Endothelial cell of umbilical vein (primary cell): ENCODE results near the gene TCEA2. TPM values are rescaled to one million over a fixed set of nuclear protein-coding genes. Genes with fewer than 3 reads are reported as not detected.

Experiments
- BruUV-seq: library from RNA; stranded (reverse); fragments of 400-500 nt; replicated peaks from 2 replicates; lab custom pipeline; 2021; lab: Mats Ljungman, UMichigan
- CTCF ChIA-PET: fragments of 300-600, 350-600 bp; sonication (Branson Sonifier 250); formaldehyde crosslinking; loops from one replicate; lab custom pipeline; 2021; ENCODE audit warnings: antibody characterized with exemption, inconsistent platforms; lab: Charles Lee
- POLR2A ChIA-PET: fragments of 300-600, 350-600 bp; sonication (Branson Sonifier 250); formaldehyde crosslinking; loops from one replicate; lab custom pipeline; 2021; ENCODE audit warnings: antibody characterized with exemption, inconsistent platforms; lab: Charles Lee
- DNase-seq: peaks from one replicate; pipeline ENCODE4 v3.0.0-alpha.2; 2011; ENCODE audit warnings: low read depth, low spot score
- FAIRE-seq: peaks from 2 replicates; lab custom pipeline; 2011; peaks lifted over from hg19 to GRCh38; lab: Jason Lieb, UNC
- H2AFZ ChIP-seq: 2 replicates; pipeline ENCODE4 v1.6.0; 2012; ENCODE audit warnings: low read depth, low read length, control low read depth, inconsistent platforms
- H3K27ac ChIP-seq: 2 replicates; pipeline ENCODE4 v1.5.1; 2011; ENCODE audit warnings: low read depth, mild to moderate bottlenecking, control low read depth, low read length, moderate library complexity; ENCODE audit not compliant: insufficient read depth
- H3K27me3 ChIP-seq, 2 experiments: 2 replicates each; pipeline versions ENCODE4 v1.6.0 to v1.6.1; 2011; ENCODE audit warnings: low read length in 2 of 2, mixed read lengths in 1 of 2; ENCODE audit not compliant: control insufficient read depth in 2 of 2, insufficient read depth in 2 of 2
- H3K36me3 ChIP-seq, 2 experiments: 2 replicates in 1 of 2; 3 replicates in 1 of 2; pipeline ENCODE4 v1.5.1; 2011; ENCODE audit warnings: low read length in 2 of 2, mild to moderate bottlenecking in 1 of 2, moderate library complexity in 1 of 2; ENCODE audit not compliant: control insufficient read depth in 2 of 2, insufficient read depth in 2 of 2; ENCODE audit errors: extremely low read depth in 1 of 2
- H3K4me1 ChIP-seq: 3 replicates; pipeline ENCODE4 v1.5.1; 2011; ENCODE audit warnings: mild to moderate bottlenecking, low read length; ENCODE audit not compliant: control insufficient read depth, insufficient read depth; ENCODE audit errors: extremely low read depth
- H3K4me2 ChIP-seq: 2 replicates; pipeline ENCODE4 v1.6.1; 2011; ENCODE audit warnings: low read length, control low read depth, mixed read lengths; ENCODE audit not compliant: insufficient read depth
- H3K4me3 ChIP-seq, 3 experiments: fragments of 200-600 bp in 1 of 3; sonication (generic), shearing (Covaris generic) in 1 of 3; replicated peaks in 1 of 3; 2 replicates each; pipeline ENCODE4 v1.5.1; 2011 to 2016; ENCODE audit warnings: control low read depth in 3 of 3, low read length in 3 of 3, mild to moderate bottlenecking in 2 of 3, inconsistent platforms in 1 of 3, low read depth in 1 of 3, moderate library complexity in 1 of 3; ENCODE audit not compliant: insufficient read depth in 1 of 3
- H3K79me2 ChIP-seq: 2 replicates; pipeline ENCODE4 v1.6.0; 2012; ENCODE audit warnings: low read length, inconsistent platforms; ENCODE audit not compliant: control insufficient read depth, insufficient read depth
- H3K9ac ChIP-seq: replicated peaks from 2 replicates; pipeline ENCODE3; 2011; ENCODE audit warnings: low read length, control low read depth; ENCODE audit not compliant: insufficient read depth; ENCODE audit errors: extremely low read depth
- H3K9me1 ChIP-seq: replicated peaks from 3 replicates; pipeline ENCODE4 v1.6.0; 2011; ENCODE audit warnings: mild to moderate bottlenecking, low read length; ENCODE audit not compliant: control insufficient read depth, insufficient read depth; ENCODE audit errors: extremely low read depth
- H3K9me3 ChIP-seq: replicated peaks from 2 replicates; pipeline ENCODE4 v1.5.1; 2012; ENCODE audit warnings: low read length, inconsistent platforms; ENCODE audit not compliant: control insufficient read depth, insufficient read depth
- H4K20me1 ChIP-seq: replicated peaks from 2 replicates; pipeline ENCODE3; 2011; ENCODE audit warnings: mild to moderate bottlenecking, low read length; ENCODE audit not compliant: control insufficient read depth, insufficient read depth; ENCODE audit errors: extremely low read depth
- CTCF ChIP-seq, 2 donors: IDR thresholded peaks; 1 replicate in 1 of 2; 2 replicates in 1 of 2; pipeline ENCODE4 v1.5.1; 2011; ENCODE audit warnings: low read length in 2 of 2, mild to moderate bottlenecking in 2 of 2, moderate library complexity in 2 of 2, control low read depth in 1 of 2, inconsistent platforms in 1 of 2, low read depth in 1 of 2; ENCODE audit not compliant: insufficient read depth in 1 of 2; ENCODE audit errors: extremely low read depth in 1 of 2
- EZH2 ChIP-seq: IDR thresholded peaks from 2 replicates; pipeline ENCODE4 v1.6.1; 2012; ENCODE audit warnings: borderline replicate concordance, low read depth, mild to moderate bottlenecking, moderate library complexity, low read length, inconsistent platforms; ENCODE audit not compliant: severe bottlenecking
- FOS ChIP-seq: IDR thresholded peaks from 2 replicates; pipeline ENCODE4 v1.6.1; 2011; ENCODE audit warnings: mild to moderate bottlenecking, low read length, moderate library complexity, borderline replicate concordance; ENCODE audit not compliant: insufficient read depth
- GATA2 ChIP-seq: IDR thresholded peaks from 2 replicates; pipeline ENCODE4 v1.7.0; 2011; ENCODE audit warnings: low read depth, mild to moderate bottlenecking, moderate library complexity, mixed read lengths, low read length; ENCODE audit not compliant: insufficient read length, insufficient read depth
- JUN ChIP-seq: IDR thresholded peaks from 2 replicates; pipeline ENCODE4 v1.6.1; 2011; ENCODE audit warnings: borderline replicate concordance, low read depth; ENCODE audit not compliant: insufficient read length, insufficient read depth
- MAX ChIP-seq: IDR thresholded peaks from 2 replicates; pipeline ENCODE4 v1.6.1; 2011; ENCODE audit not compliant: insufficient read depth, insufficient read length
- MYC ChIP-seq: IDR thresholded peaks from one replicate; pipeline ENCODE4 v1.6.1; 2011; ENCODE audit warnings: mild to moderate bottlenecking, low read depth, low read length
- POLR2A ChIP-seq: IDR thresholded peaks from 2 replicates; pipeline ENCODE4 v1.6.1; 2012; ENCODE audit warnings: low read depth, mild to moderate bottlenecking, control low read depth, low read length
- POLR2AphosphoS5 ChIP-seq: IDR thresholded peaks from 2 replicates; pipeline ENCODE4 v1.6.1; 2012; ENCODE audit warnings: low read depth, mild to moderate bottlenecking, control low read depth, low read length, moderate library complexity; ENCODE audit not compliant: insufficient read depth
- dilution Hi-C: fragments of 300-500 bp; cut with MboI; formaldehyde crosslinking; loops from one replicate; pipeline ENCODE4 v1.15.0; 2019; ENCODE audit warnings: low sequenced_read_pairs; ENCODE audit not compliant: extremely low pct_ligation_motif_present
- intact Hi-C: fragments of 100-400 bp; cut with micrococcal nuclease; formaldehyde crosslinking; loops from one replicate; pipeline ENCODE4 v1.10.0; 2022
- polyA plus RNA-seq, 4 experiments: library from polyadenylated mRNA; depleted of rRNA in 3 of 4; stranded (reverse) in 3 of 4; unstranded in 1 of 4; fragments of >200 nt; gene quantifications; 2 replicates each; pipeline versions ENCODE4 v1.2.1 to v1.2.3, GENCODE V29; 2011 to 2012; ENCODE audit warnings: missing spikeins in 1 of 4
- total RNA-seq: library from RNA; stranded (reverse); gene quantifications from 2 replicates; pipeline ENCODE4 v1.2.3, GENCODE V29; 2021

Gene TCEA2
- total and polyA plus RNA-seq, 2 donors (not counting 3 experiments of a cell fraction or from before 2014, with no cell fraction given): 53.1 to 65.5 TPM

- Histone ChIP-seq H3K4me1 (peaks cover 19% of the 10 kb centered on the region), H3K9me1 (no peaks in the 10 kb centered on the region), H3K4me2 (no peak overlapping the region), H3K27me3 (no peaks in the 10 kb centered on the region), H4K20me1 (no peaks in the 10 kb centered on the region), H2AFZ (no peak overlapping the region), H3K79me2 (no peaks in the 10 kb centered on the region), H3K27ac (no peak overlapping the region), H3K9ac (no peak overlapping the region), H3K4me3 (no peak overlapping the region), H3K9me3 (no peaks in the 10 kb centered on the region), H3K36me3 (peaks cover 5 to 13% of the 10 kb centered on the region in 2 experiments)
- ChIA-PET CTCF (interaction anchor here (1.7 to 7.5 kb wide), 2 partner anchors 20 to 22 kb away, joined by 6 to 412 read pairs; partner anchors contain the start of genes SOX18 and TCEA2), POLR2A (no interaction called here)
- no TSS peak for BruUV-seq
- FAIRE-seq (no peak), DNase-seq (no peak)
- dilution Hi-C loops: no loop called here
- no peak for TF ChIP-seq MYC
- no peak for TF ChIP-seq EZH2
- TF ChIP-seq MAX: no peak
- TF ChIP-seq FOS: no peak
- peak; percentile 15 for TF ChIP-seq POLR2A
- TF ChIP-seq CTCF (IDR thresholded peaks at IDR 0.05; ENCODE audit: extremely low read depth in 1 of 2, insufficient read depth in 1 of 2, low read depth in 1 of 2, low read length in 2 of 2): no peak
- TF ChIP-seq GATA2: no peak
- TF ChIP-seq POLR2AphosphoS5: peak; percentile 13
- TF ChIP-seq JUN: no peak
- intact Hi-C loops: no loop called here
These were observed 27.7 kb upstream of the TCEA2 start for GRCh38 chr20:64035066-64035932.
